Caco-2 (cell line): Measurements from ENCODE around the gene FCRLB. TPM values are rescaled to one million over a fixed set of nuclear protein-coding genes. Genes with fewer than 3 reads are reported as not detected.
"Not testable (repeated sequence)": the region's sequence is repeated elsewhere in the genome, so short reads cannot be mapped to it uniquely, and the experiment has no call there.

Experiments
- BruUV-seq: library from RNA; stranded (reverse); fragments of 400-500 nt; replicated peaks from 2 replicates; lab custom pipeline; 2021; lab: Mats Ljungman, UMichigan
- CTCF ChIA-PET: fragments of 300-600 bp; sonication (Branson Sonifier 250); formaldehyde crosslinking; loops from one replicate; lab custom pipeline; 2022; ENCODE audit warnings: antibody characterized with exemption; lab: Charles Lee
- POLR2A ChIA-PET: fragments of 300-600 bp; sonication (Branson Sonifier 250); formaldehyde crosslinking; loops from one replicate; lab custom pipeline; 2022; ENCODE audit warnings: antibody characterized with exemption; lab: Charles Lee
- DNase-seq, 2 experiments: peaks; one replicate each; pipeline versions ENCODE4 v3.0.0 to v3.0.0-alpha.2; 2020 to 2022
- H3K27me3 ChIP-seq: replicated peaks from 2 replicates; pipeline ENCODE4 v1.6.0; 2011; ENCODE audit warnings: low read length; ENCODE audit not compliant: control insufficient read depth, insufficient read depth
- H3K36me3 ChIP-seq: 2 replicates; pipeline ENCODE4 v1.5.1; 2011; ENCODE audit warnings: low read length; ENCODE audit not compliant: control insufficient read depth, insufficient read depth
- H3K4me1 ChIP-seq: fragments of 250-450 bp; sonication (Bioruptor Pico); 2 replicates; pipeline ENCODE4 v1.5.1; 2020; ENCODE audit warnings: mild to moderate bottlenecking
- H3K4me3 ChIP-seq: 2 replicates; pipeline ENCODE4 v1.5.1; 2011; ENCODE audit warnings: low read depth, mild to moderate bottlenecking, control low read depth, low read length
- H3K9me3 ChIP-seq: fragments of 250-450 bp; sonication (Bioruptor Pico); 2 replicates; pipeline ENCODE4 v1.5.1; 2020; ENCODE audit warnings: mild to moderate bottlenecking, moderate library complexity
- H3K27ac Mint-ChIP-seq: one replicate; pipeline ENCODE4 v1.8.0; 2022; ENCODE audit warnings: mixed read lengths; ENCODE audit not compliant: unreplicated experiment
- H3K27me3 Mint-ChIP-seq: one replicate; pipeline ENCODE4 v1.8.0; 2022; ENCODE audit warnings: mixed read lengths; ENCODE audit not compliant: insufficient read depth, unreplicated experiment
- H3K36me3 Mint-ChIP-seq: one replicate; pipeline ENCODE4 v1.8.0; 2022; ENCODE audit warnings: mild to moderate bottlenecking, mixed read lengths; ENCODE audit not compliant: insufficient read depth, unreplicated experiment
- H3K4me1 Mint-ChIP-seq: one replicate; pipeline ENCODE4 v1.8.0; 2022; ENCODE audit warnings: low read depth, mixed read lengths; ENCODE audit not compliant: unreplicated experiment
- H3K4me3 Mint-ChIP-seq: one replicate; pipeline ENCODE4 v1.8.0; 2022; ENCODE audit warnings: mild to moderate bottlenecking, moderate library complexity, mixed read lengths; ENCODE audit not compliant: unreplicated experiment
- H3K9me3 Mint-ChIP-seq: one replicate; pipeline ENCODE4 v1.8.0; 2022; ENCODE audit warnings: mixed read lengths; ENCODE audit not compliant: unreplicated experiment
- CTCF ChIP-seq, 2 experiments: fragments of 200-600 bp in 1 of 2; IDR thresholded peaks; 1 replicate in 1 of 2; 2 replicates in 1 of 2; pipeline versions ENCODE4 v1.5.1 to v1.8.0; 2011 to 2022; ENCODE audit warnings: antibody characterized with exemption in 1 of 2, control low read depth in 1 of 2, inconsistent platforms in 1 of 2, low read depth in 1 of 2, low read length in 1 of 2, mild to moderate bottlenecking in 1 of 2, moderate library complexity in 1 of 2; ENCODE audit not compliant: insufficient read depth in 1 of 2, severe bottlenecking in 1 of 2, unreplicated experiment in 1 of 2
- intact Hi-C: fragments of 100-400 bp; cut with micrococcal nuclease; formaldehyde crosslinking; loops from one replicate; pipeline ENCODE4 v1.10.0; 2022; ENCODE audit not compliant: unreplicated experiment
- total RNA-seq: library from RNA; stranded (reverse); gene quantifications from 2 replicates; pipeline ENCODE4 v1.2.3, GENCODE V29; 2022

FCRLB gene
- total RNA-seq, 1 experiment from 2014 or later: 0.29 TPM

GRCh38 chr1:161766102-161766981, 45.0 kb downstream of the FCRLB start, which contains the start of gene ATF6:
Gene ATF6 (plus strand): TSS chr1:161766320. CDS start chr1:161766361, 41 bp downstream.
- POLR2A ChIA-PET: interaction anchor here (0.6 to 1.6 kb wide), 2 partner anchors 17 to 64 kb away, joined by 4 to 6 read pairs; partner anchors contain the start of gene DUSP12
- intact Hi-C loops: loop anchor here (1.0 kb wide), 1 partner anchor 17 kb away; the partner anchor contains the start of gene DUSP12
- H3K4me3 Mint-ChIP-seq: peak within 1 kb of the TSS; percentile 94

GRCh38 chr1:161768461-161768860, 47.1 kb downstream of the FCRLB start:
- intact Hi-C loops: no loop called here
- Histone ChIP-seq H3K27me3 (no peaks in the 10 kb centered on the region), H3K4me1 (peaks cover 5% of the 10 kb centered on the region; the same call in 1 of the 2 replicates), H3K4me3 (no peak overlapping the region), H3K9me3 (no peaks in the 10 kb centered on the region), H3K36me3 (no peaks in the 10 kb centered on the region)
- ChIA-PET POLR2A (interaction anchor here (1.6 kb wide), 1 partner anchor 19 kb away, joined by 6 read pairs; the partner anchor contains the start of gene DUSP12), CTCF (no interaction called here)
- H3K27me3 Mint-ChIP-seq: no peaks in the 10 kb centered on the region
- H3K9me3 Mint-ChIP-seq: no peaks in the 10 kb centered on the region
- H3K4me3 Mint-ChIP-seq: no peak overlapping the region
- H3K36me3 Mint-ChIP-seq: peaks cover 12% of the 10 kb centered on the region
- TF ChIP-seq CTCF (IDR thresholded peaks at IDR 0.05; ENCODE audit: insufficient read depth in 1 of 2, low read depth in 1 of 2, low read length in 1 of 2, severe bottlenecking in 1 of 2, unreplicated experiment in 1 of 2): no peak
- peaks cover 7% of the 10 kb centered on the region for H3K4me1 Mint-ChIP-seq
- no peak for DNase-seq
- no TSS peak for BruUV-seq
- no peak overlapping the region for H3K27ac Mint-ChIP-seq

More at GRCh38 chr1:161766102-161766981, 45.0 kb downstream of the FCRLB start, which contains the start of gene ATF6:
- Mint-ChIP-seq H3K27me3 (no peaks in the 10 kb centered on the region), H3K4me1 (peaks cover 9% of the 10 kb centered on the region), H3K9me3 (no peaks in the 10 kb centered on the region), H3K27ac (peak within 1 kb of the TSS; percentile 91), H3K36me3 (peaks cover 13% of the 10 kb centered on the region)
- H3K4me3 ChIP-seq: peak within 1 kb of the TSS; percentile 79
- peak; percentile 85 to 87 for DNase-seq
- peaks cover 5% of the 10 kb centered on the region; the same call in 1 of the 2 replicates for H3K4me1 ChIP-seq
- BruUV-seq: TSS peak; percentile 67
- no peaks in the 10 kb centered on the region for H3K36me3 ChIP-seq
- TF ChIP-seq CTCF (IDR thresholded peaks at IDR 0.05; ENCODE audit: insufficient read depth in 1 of 2, low read depth in 1 of 2, low read length in 1 of 2, severe bottlenecking in 1 of 2, unreplicated experiment in 1 of 2): no peak
- CTCF ChIA-PET: interaction anchor here (0.6 to 1.1 kb wide), 3 partner anchors 29 to 591 kb away, joined by 3 to 4 read pairs (median 3); no protein-coding TSS in a partner anchor
- H3K9me3 ChIP-seq: no peaks in the 10 kb centered on the region
- no peaks in the 10 kb centered on the region for H3K27me3 ChIP-seq

- H3K9me3 Mint-ChIP-seq: no peaks in the 10 kb centered on the region
- peaks cover under 1% of the 10 kb centered on the region for H3K4me1 Mint-ChIP-seq
- H3K36me3 Mint-ChIP-seq: peaks cover 7% of the 10 kb centered on the region
- no peak for TF ChIP-seq CTCF (IDR thresholded peaks at IDR 0.05; ENCODE audit: insufficient read depth in 1 of 2, low read depth in 1 of 2, low read length in 1 of 2, severe bottlenecking in 1 of 2, unreplicated experiment in 1 of 2)
- intact Hi-C loops: no loop called here
- no TSS peak for BruUV-seq
- CTCF ChIA-PET: no interaction called here
- H3K27me3 ChIP-seq: no peaks in the 10 kb centered on the region
- H3K27ac Mint-ChIP-seq: no peak overlapping the region
- no peaks in the 10 kb centered on the region for H3K9me3 ChIP-seq
- no peak overlapping the region for H3K4me3 ChIP-seq
- no peak for DNase-seq
- no peak overlapping the region for H3K4me3 Mint-ChIP-seq
- POLR2A ChIA-PET: no interaction called here
- H3K36me3 ChIP-seq: no peaks in the 10 kb centered on the region
- no peaks in the 10 kb centered on the region for H3K4me1 ChIP-seq
- no peaks in the 10 kb centered on the region for H3K27me3 Mint-ChIP-seq
These were observed 47.8 kb downstream of the FCRLB start for GRCh38 chr1:161768986-161769672.

- H3K27me3 ChIP-seq, H3K9me3 ChIP-seq, intact Hi-C loops, H3K27ac Mint-ChIP-seq, H3K27me3 Mint-ChIP-seq, BruUV-seq, H3K36me3 ChIP-seq, H3K4me3 ChIP-seq, POLR2A ChIA-PET, H3K4me3 Mint-ChIP-seq, H3K36me3 Mint-ChIP-seq, H3K9me3 Mint-ChIP-seq, DNase-seq, CTCF ChIA-PET, H3K4me1 ChIP-seq, H3K4me1 Mint-ChIP-seq: not testable (repeated sequence)
These were observed 48.3 kb downstream of the FCRLB start for GRCh38 chr1:161769673-161770045.
